ENCODE data around the gene RPLP2.
A peak's percentile ranks its signal among the peaks of the same experiment; 100 is the strongest.

The RPLP2 gene

GRCh38 chr11:788953-789940 is 20.5 kb upstream of the RPLP2 start:
- Histone ChIP-seq H3K27ac (ENCODE audit: extremely low read depth, low read depth, low read length) (no peak overlapping the region), H3K4me1 (ENCODE audit: control insufficient read depth, insufficient read depth, low read length) (no peaks in the 10 kb centered on the region), H3K36me3 (ENCODE audit: control insufficient read depth in 2 of 2, insufficient read depth in 1 of 2, low read length in 2 of 2) (peaks cover 0 to 37% of the 10 kb centered on the region in 2 experiments; a peak in 2 of 3 replicates), H3K9me3 (ENCODE audit: control insufficient read depth, insufficient read depth, low read depth, low read length) (no peaks in the 10 kb centered on the region), H3K4me3 (ENCODE audit: low read depth, low read length) (no peak overlapping the region)
- no peak for TF ChIP-seq GLI2 (tag by site-specific recombination; IDR thresholded peaks at IDR 0.05; ENCODE audit: borderline replicate concordance, low read depth)
- TF ChIP-seq GLIS2 (tag by site-specific recombination; IDR thresholded peaks at IDR 0.05) = peak; percentile 52; the same call in 1 of the 2 replicates
- TF ChIP-seq BCL11B (tag by site-specific recombination; IDR thresholded peaks at IDR 0.05; ENCODE audit: low read depth) = peak; percentile 58; the same call in 1 of the 2 replicates
- peak; percentile 34 for TF ChIP-seq ZNF341 (tag by site-specific recombination; IDR thresholded peaks at IDR 0.05; ENCODE audit: low read depth)
- peak; percentile 48; the same call in 1 of the 2 replicates for TF ChIP-seq GLIS1 (tag by site-specific recombination; IDR thresholded peaks at IDR 0.05)
- POLR2A ChIA-PET = interaction anchor here (0.6 to 2.2 kb wide), 9 partner anchors 10 to 93 kb away, joined by 3 to 11 read pairs (median 5); partner anchors contain the start of genes CRACR2B, GATD1, PNPLA2 and TALDO1
- CTCF ChIA-PET = interaction anchor here (0.9 kb wide), 1 partner anchor 32 kb away, joined by 3 read pairs; no protein-coding TSS in a partner anchor

GRCh38 chr11:789943-790342 is 19.8 kb upstream of the RPLP2 start, which contains the start of gene CEND1:
TSS of gene CEND1 (minus strand) at chr11:790090. CDS start at chr11:788576, 1,514 bp downstream.
- CTCF ChIA-PET = interaction anchor here (0.9 kb wide), 1 partner anchor 33 kb away, joined by 3 read pairs; no protein-coding TSS in a partner anchor
- peaks cover 0 to 42% of the 10 kb centered on the region in 2 experiments; a peak in 1 of 3 replicates for H3K36me3 ChIP-seq (ENCODE audit: control insufficient read depth in 2 of 2, insufficient read depth in 1 of 2, low read length in 2 of 2)
- POLR2A ChIA-PET = interaction anchor here (0.6 to 2.2 kb wide), 10 partner anchors 10 to 94 kb away, joined by 3 to 11 read pairs (median 5); partner anchors contain the start of genes CRACR2B, GATD1, PNPLA2 and TALDO1
- H3K9me3 ChIP-seq (ENCODE audit: control insufficient read depth, insufficient read depth, low read depth, low read length) = no peaks in the 10 kb centered on the region
- H3K27ac ChIP-seq (ENCODE audit: extremely low read depth, low read depth, low read length) = no peak within 1 kb of the TSS
- H3K4me3 ChIP-seq (ENCODE audit: low read depth, low read length) = no peak within 1 kb of the TSS
- H3K4me1 ChIP-seq (ENCODE audit: control insufficient read depth, insufficient read depth, low read length) = no peaks in the 10 kb centered on the region
- TF ChIP-seq ZNF121 (tag by site-specific recombination; IDR thresholded peaks at IDR 0.05) (0 out of 2 replicates have a peak, but pooled peaks have one; percentile 39), GFI1B (tag by site-specific recombination; IDR thresholded peaks at IDR 0.05) (no peak), ZNF24 (tag by site-specific recombination; IDR thresholded peaks at IDR 0.05) (no peak), ZNF426 (tag by site-specific recombination; IDR thresholded peaks at IDR 0.05) (no peak), ZBTB26 (tag by site-specific recombination; optimal IDR thresholded peaks at IDR 0.05) (peak; percentile 28), GLIS1 (tag by site-specific recombination; IDR thresholded peaks at IDR 0.05) (peak; percentile 32; the same call in 1 of the 2 replicates), ZNF133 (tag by site-specific recombination; IDR thresholded peaks at IDR 0.05) (no peak), ZBTB20 (tag by site-specific recombination; IDR thresholded peaks at IDR 0.05) (no peak), ZNF776 (tag by site-specific recombination; IDR thresholded peaks at IDR 0.05; ENCODE audit: borderline replicate concordance) (no peak), ZNF157 (tag by site-specific recombination; IDR thresholded peaks at IDR 0.05) (no peak), OVOL3 (tag by site-specific recombination; IDR thresholded peaks at IDR 0.05) (no peak), ZFHX2 (tag by site-specific recombination; conservative IDR thresholded peaks at IDR 0.05) (0 out of 2 replicates have a peak, but pooled peaks have one; percentile 13), SP2 (tag by site-specific recombination; IDR thresholded peaks at IDR 0.05) (peak; percentile 66), ZNF658 (tag by site-specific recombination; IDR thresholded peaks at IDR 0.05) (no peak), ZNF132 (tag by site-specific recombination; IDR thresholded peaks at IDR 0.05; ENCODE audit: borderline replicate concordance) (no peak), ZNF529 (tag by site-specific recombination; IDR thresholded peaks at IDR 0.05; ENCODE audit: insufficient replicate concordance) (no peak), ZNF571 (tag by site-specific recombination; IDR thresholded peaks at IDR 0.05) (no peak), ZNF521 (tag by site-specific recombination; IDR thresholded peaks at IDR 0.05) (no peak), TSHZ1 (tag by site-specific recombination; IDR thresholded peaks at IDR 0.05; ENCODE audit: borderline replicate concordance) (no peak), ZNF76 (tag by site-specific recombination; IDR thresholded peaks at IDR 0.05; ENCODE audit: borderline replicate concordance, low read depth) (peak; percentile 88), ZNF302 (tag by site-specific recombination; IDR thresholded peaks at IDR 0.05; ENCODE audit: low read depth) (no peak), ZSCAN5A (tag by site-specific recombination; IDR thresholded peaks at IDR 0.05) (no peak), KLF9 (tag by site-specific recombination; IDR thresholded peaks at IDR 0.05; ENCODE audit: low read depth) (peak; percentile 82), HOXC10 (CRISPR knock-in tag; IDR thresholded peaks at IDR 0.05) (no peak)

Measured in HEK293 (cell line).